Measurements from ENCODE around the gene SMAP1.
"Not testable (repeated sequence)": the region's sequence is repeated elsewhere in the genome, so short reads cannot be mapped to it uniquely, and the experiment has no call there.

The SMAP1 gene

GRCh38 chr6:70758883-70759282 lies 91.2 kb downstream of the SMAP1 start:
- H3K4me3 ChIP-seq (ENCODE audit: low read depth, low read length) = no peak overlapping the region
- TF ChIP-seq CTCF (IDR thresholded peaks at IDR 0.05; ENCODE audit: control insufficient read depth, extremely low read depth, insufficient read depth) = no peak
- no peak for DNase-seq (ENCODE audit: low read depth)

GRCh38 chr6:70763754-70764510 lies 96.2 kb downstream of the SMAP1 start:
- no peak overlapping the region for H3K4me3 ChIP-seq (ENCODE audit: low read depth, low read length)
- no peak for TF ChIP-seq CTCF (IDR thresholded peaks at IDR 0.05; ENCODE audit: control insufficient read depth, extremely low read depth, insufficient read depth)
- DNase-seq (ENCODE audit: low read depth) = no peak

GRCh38 chr6:70764706-70765105 lies 97.0 kb downstream of the SMAP1 start:
- TF ChIP-seq CTCF (IDR thresholded peaks at IDR 0.05; ENCODE audit: control insufficient read depth, extremely low read depth, insufficient read depth) = no peak
- no peak overlapping the region for H3K4me3 ChIP-seq (ENCODE audit: low read depth, low read length)
- no peak for DNase-seq (ENCODE audit: low read depth)

- not testable (repeated sequence) for H3K4me3 ChIP-seq (ENCODE audit: low read depth, low read length); DNase-seq (ENCODE audit: low read depth)
Measured at GRCh38 chr6:70771351-70771750, 103.7 kb downstream of the SMAP1 start.

- TF ChIP-seq CTCF (IDR thresholded peaks at IDR 0.05; ENCODE audit: control insufficient read depth, extremely low read depth, insufficient read depth) = no peak
Measured at GRCh38 chr6:70779934-70780333, 112.3 kb downstream of the SMAP1 start.

GRCh38 chr6:70790483-70791224 lies 123.0 kb downstream of the SMAP1 start:
- no peak overlapping the region for H3K4me3 ChIP-seq (ENCODE audit: low read depth, low read length)
- DNase-seq (ENCODE audit: low read depth) = no peak
- no peak for TF ChIP-seq CTCF (IDR thresholded peaks at IDR 0.05; ENCODE audit: control insufficient read depth, extremely low read depth, insufficient read depth)

More at GRCh38 chr6:70779934-70780333, 112.3 kb downstream of the SMAP1 start:
- H3K4me3 ChIP-seq (ENCODE audit: low read depth, low read length) = no peak overlapping the region
- DNase-seq (ENCODE audit: low read depth) = no peak

- no peak overlapping the region for H3K4me3 ChIP-seq (ENCODE audit: low read depth, low read length)
- no peak for TF ChIP-seq CTCF (IDR thresholded peaks at IDR 0.05; ENCODE audit: control insufficient read depth, extremely low read depth, insufficient read depth)
- DNase-seq (ENCODE audit: low read depth) = no peak
Measured at GRCh38 chr6:70797625-70798024, 129.9 kb downstream of the SMAP1 start.
